ENCODE measurements around the gene TPM2. TPM values are rescaled to one million over a fixed set of nuclear protein-coding genes. Genes with fewer than 3 reads are reported as not detected.

Gene TPM2
- polyA plus RNA-seq, 1 of the 3 experiments (the other 2 are of a cell fraction): 620 TPM

DNA sequence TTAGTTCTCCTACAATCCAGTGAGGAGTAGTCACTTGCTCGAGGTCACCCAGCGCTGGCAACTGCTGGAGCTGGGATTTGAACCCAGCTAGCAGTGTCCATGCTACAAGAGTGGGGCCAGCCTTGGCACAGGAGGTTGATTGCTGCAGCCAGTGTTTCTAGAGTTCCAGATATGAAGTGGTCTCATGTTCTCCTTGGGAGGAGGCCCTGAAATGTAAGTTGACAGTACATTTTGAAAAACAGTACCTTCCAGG, 30.8 kb downstream of the TPM2 start:
- H3K36me3 ChIP-seq (replicated peaks in 1 of 2; ENCODE audit: control insufficient read depth in 1 of 2, insufficient read depth in 2 of 2, low read length in 1 of 2): peaks cover 0 to 11% of the 10 kb centered on the region in 2 experiments
- no peaks in the 10 kb centered on the region for H3K9me3 ChIP-seq
- H3K4me1 ChIP-seq (ENCODE audit: control insufficient read depth in 1 of 2, insufficient read depth in 2 of 2, low read depth in 1 of 2, low read length in 1 of 2): peaks cover 0 to 16% of the 10 kb centered on the region in 2 experiments; a peak in 1 of 4 replicates
- H3K9me2 ChIP-seq: no peaks in the 10 kb centered on the region
- no peak for DNase-seq
- no peak for TF ChIP-seq JUND (IDR thresholded peaks at IDR 0.05)
- TF ChIP-seq EP300 (IDR thresholded peaks at IDR 0.05; ENCODE audit: borderline replicate concordance in 1 of 2, low read depth in 1 of 2, low read length in 1 of 2): no peak
- TF ChIP-seq, protein P1, sequence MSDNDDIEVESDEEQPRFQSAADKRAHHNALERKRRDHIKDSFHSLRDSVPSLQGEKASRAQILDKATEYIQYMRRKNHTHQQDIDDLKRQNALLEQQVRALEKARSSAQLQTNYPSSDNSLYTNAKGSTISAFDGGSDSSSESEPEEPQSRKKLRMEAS (IDR thresholded peaks at IDR 0.05; ENCODE audit: low read depth): no peak
- TF ChIP-seq NRF1 (IDR thresholded peaks at IDR 0.05; ENCODE audit: low read depth, low read length): no peak
- no peak for TF ChIP-seq TEAD4 (IDR thresholded peaks at IDR 0.05; ENCODE audit: borderline replicate concordance, insufficient read depth)
- peak overlapping the region; percentile 88 for H3K9ac ChIP-seq
- peaks cover 27% of the 10 kb centered on the region for H3F3A ChIP-seq (replicated peaks; ENCODE audit: insufficient read depth)
- CTCF ChIA-PET: interaction anchor here (0.7 to 6.0 kb wide), 25 partner anchors 9 to 223 kb away, joined by 3 to 86 read pairs (median 6); partner anchors contain the start of genes CA9, CREB3, TLN1 and TPM2
- 6% methylated on average over 2 of the region's 2 CpGs for WGBS (ENCODE audit: low lambda C conversion rate)
- no peak overlapping the region for H2AFZ ChIP-seq (ENCODE audit: low read depth)
- peak overlapping the region; percentile 97 to 98 for H3K27ac ChIP-seq (ENCODE audit: low read depth in 2 of 2, low read length in 1 of 2)
- POLR2A ChIA-PET: interaction anchor here (0.8 to 3.8 kb wide), 5 partner anchors 12 to 562 kb away, joined by 3 to 20 read pairs (median 4); partner anchors contain the start of genes CREB3, PIGO and TLN1
- no peaks in the 10 kb centered on the region for H3K27me3 ChIP-seq (ENCODE audit: insufficient read depth)
- peak overlapping the region; percentile 80 for H3K4me2 ChIP-seq
- no peaks in the 10 kb centered on the region for H4K20me1 ChIP-seq (ENCODE audit: insufficient read depth)
- peaks cover 25% of the 10 kb centered on the region for H3K79me2 ChIP-seq (ENCODE audit: insufficient read depth)
- H3K4me3 ChIP-seq (ENCODE audit: low read depth in 2 of 2, low read length in 1 of 2): peak overlapping the region; percentile 70 to 82

DNA sequence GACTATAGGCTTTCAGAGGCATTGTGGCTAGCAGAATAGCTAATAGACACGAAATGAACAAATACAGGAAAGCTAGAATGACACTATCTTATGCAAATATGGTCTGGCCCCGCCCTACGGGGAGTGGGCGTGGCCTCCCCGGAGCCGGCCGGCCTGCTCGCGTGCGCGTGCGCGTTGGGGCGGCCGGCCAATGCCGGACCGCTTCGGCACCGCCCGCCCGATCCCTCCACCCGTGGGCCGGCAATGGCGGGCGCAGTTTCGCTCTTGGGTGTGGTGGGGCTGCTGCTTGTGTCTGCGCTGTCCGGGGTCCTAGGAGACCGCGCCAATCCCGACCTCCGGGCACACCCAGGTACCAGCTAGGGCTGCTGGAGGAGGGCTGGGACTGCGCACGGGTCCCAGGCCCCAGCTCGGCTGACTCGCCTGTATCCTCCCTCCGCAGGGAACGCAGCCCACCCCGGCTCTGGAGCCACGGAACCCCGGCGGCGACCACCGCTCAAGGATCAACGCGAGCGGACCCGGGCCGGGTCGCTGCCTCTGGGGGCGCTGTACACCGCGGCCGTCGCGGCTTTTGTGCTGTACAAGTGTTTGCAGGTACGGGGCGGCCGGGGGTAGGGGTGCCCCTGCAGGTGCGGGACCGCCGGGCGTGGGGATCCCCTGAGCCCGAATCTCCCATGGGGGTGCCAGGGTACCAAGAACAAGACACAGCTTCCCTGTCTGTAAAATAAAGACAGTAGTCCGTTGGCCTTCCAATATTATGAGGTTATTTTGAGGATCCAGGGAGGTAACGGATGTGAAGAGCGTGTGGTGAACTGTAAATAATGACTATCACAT, 31.4 kb downstream of the TPM2 start, which contains the start of gene CCDC107:
TSS of gene CCDC107 (plus strand) at position 156 of the 831 bp plus-strand sequence. CDS start at position 244, 88 bp downstream.
- WGBS (ENCODE audit: low lambda C conversion rate): 0% methylated on average over 14 of the region's 67 CpGs
- H4K20me1 ChIP-seq (ENCODE audit: insufficient read depth): no peaks in the 10 kb centered on the region
- TF ChIP-seq, protein P2, sequence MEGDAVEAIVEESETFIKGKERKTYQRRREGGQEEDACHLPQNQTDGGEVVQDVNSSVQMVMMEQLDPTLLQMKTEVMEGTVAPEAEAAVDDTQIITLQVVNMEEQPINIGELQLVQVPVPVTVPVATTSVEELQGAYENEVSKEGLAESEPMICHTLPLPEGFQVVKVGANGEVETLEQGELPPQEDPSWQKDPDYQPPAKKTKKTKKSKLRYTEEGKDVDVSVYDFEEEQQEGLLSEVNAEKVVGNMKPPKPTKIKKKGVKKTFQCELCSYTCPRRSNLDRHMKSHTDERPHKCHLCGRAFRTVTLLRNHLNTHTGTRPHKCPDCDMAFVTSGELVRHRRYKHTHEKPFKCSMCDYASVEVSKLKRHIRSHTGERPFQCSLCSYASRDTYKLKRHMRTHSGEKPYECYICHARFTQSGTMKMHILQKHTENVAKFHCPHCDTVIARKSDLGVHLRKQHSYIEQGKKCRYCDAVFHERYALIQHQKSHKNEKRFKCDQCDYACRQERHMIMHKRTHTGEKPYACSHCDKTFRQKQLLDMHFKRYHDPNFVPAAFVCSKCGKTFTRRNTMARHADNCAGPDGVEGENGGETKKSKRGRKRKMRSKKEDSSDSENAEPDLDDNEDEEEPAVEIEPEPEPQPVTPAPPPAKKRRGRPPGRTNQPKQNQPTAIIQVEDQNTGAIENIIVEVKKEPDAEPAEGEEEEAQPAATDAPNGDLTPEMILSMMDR (IDR thresholded peaks at IDR 0.05): peak; percentile 65
- TF ChIP-seq JUND (IDR thresholded peaks at IDR 0.05): no peak
- peak; percentile 72 for TF ChIP-seq POLR2AphosphoS5 (IDR thresholded peaks at IDR 0.05; ENCODE audit: low read depth, low read length)
- TF ChIP-seq RXRA (IDR thresholded peaks at IDR 0.05; ENCODE audit: borderline replicate concordance, low read depth): no peak
- TF ChIP-seq NRF1 (IDR thresholded peaks at IDR 0.05; ENCODE audit: low read depth, low read length): peak; percentile 88
- no peak for TF ChIP-seq CHD2 (IDR thresholded peaks at IDR 0.05; ENCODE audit: low read length, partially characterized antibody)
- TF ChIP-seq TAF1 (IDR thresholded peaks at IDR 0.05; ENCODE audit: borderline replicate concordance, low read depth, low read length): peak; percentile 81
- no peak for TF ChIP-seq ZBTB33 (IDR thresholded peaks at IDR 0.05; ENCODE audit: borderline replicate concordance, low read depth)
- no peak for TF ChIP-seq MEF2A (IDR thresholded peaks at IDR 0.05; ENCODE audit: borderline replicate concordance, low read depth)
- TF ChIP-seq, protein P3, sequence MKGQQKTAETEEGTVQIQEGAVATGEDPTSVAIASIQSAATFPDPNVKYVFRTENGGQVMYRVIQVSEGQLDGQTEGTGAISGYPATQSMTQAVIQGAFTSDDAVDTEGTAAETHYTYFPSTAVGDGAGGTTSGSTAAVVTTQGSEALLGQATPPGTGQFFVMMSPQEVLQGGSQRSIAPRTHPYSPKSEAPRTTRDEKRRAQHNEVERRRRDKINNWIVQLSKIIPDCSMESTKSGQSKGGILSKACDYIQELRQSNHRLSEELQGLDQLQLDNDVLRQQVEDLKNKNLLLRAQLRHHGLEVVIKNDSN (IDR thresholded peaks at IDR 0.05; ENCODE audit: borderline replicate concordance, low read depth): no peak; the same call in 1 of the 2 replicates
- TF ChIP-seq RCOR1 (IDR thresholded peaks at IDR 0.05; ENCODE audit: low read length): no peak
- TF ChIP-seq, protein P4, sequence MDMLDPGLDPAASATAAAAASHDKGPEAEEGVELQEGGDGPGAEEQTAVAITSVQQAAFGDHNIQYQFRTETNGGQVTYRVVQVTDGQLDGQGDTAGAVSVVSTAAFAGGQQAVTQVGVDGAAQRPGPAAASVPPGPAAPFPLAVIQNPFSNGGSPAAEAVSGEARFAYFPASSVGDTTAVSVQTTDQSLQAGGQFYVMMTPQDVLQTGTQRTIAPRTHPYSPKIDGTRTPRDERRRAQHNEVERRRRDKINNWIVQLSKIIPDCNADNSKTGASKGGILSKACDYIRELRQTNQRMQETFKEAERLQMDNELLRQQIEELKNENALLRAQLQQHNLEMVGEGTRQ (IDR thresholded peaks at IDR 0.05; ENCODE audit: borderline replicate concordance, low read depth, low read length): no peak
- no peak for TF ChIP-seq TEAD4 (IDR thresholded peaks at IDR 0.05; ENCODE audit: borderline replicate concordance, insufficient read depth)
- TF ChIP-seq YY1 (IDR thresholded peaks at IDR 0.05; ENCODE audit: low read depth): peak; percentile 84
- TF ChIP-seq FOSL2 (IDR thresholded peaks at IDR 0.05; ENCODE audit: borderline replicate concordance, low read depth): no peak
- TF ChIP-seq SIN3A (IDR thresholded peaks at IDR 0.05; ENCODE audit: borderline replicate concordance, low read depth, low read length): 0 out of 2 replicates have a peak, but pooled peaks have one; percentile 59
- TF ChIP-seq RAD21 (IDR thresholded peaks at IDR 0.05; ENCODE audit: low read length): peak; percentile 25; the same call in 1 of the 2 replicates

More for the DNA sequence above, 31.4 kb downstream of the TPM2 start, which contains the start of gene CCDC107:
- Histone ChIP-seq H2AFZ (ENCODE audit: low read depth) (peak within 1 kb of the TSS; percentile 71), H3K36me3 (replicated peaks in 1 of 2; ENCODE audit: control insufficient read depth in 1 of 2, insufficient read depth in 2 of 2, low read length in 1 of 2) (peaks cover 0 to 11% of the 10 kb centered on the region in 2 experiments), H3K79me2 (ENCODE audit: insufficient read depth) (peaks cover 22% of the 10 kb centered on the region), H3K4me3 (ENCODE audit: low read depth in 2 of 2, low read length in 1 of 2) (peak within 1 kb of the TSS; percentile 70 to 82), H3K4me1 (ENCODE audit: control insufficient read depth in 1 of 2, insufficient read depth in 2 of 2, low read depth in 1 of 2, low read length in 1 of 2) (peaks cover 0 to 14% of the 10 kb centered on the region in 2 experiments; a peak in 1 of 4 replicates), H3K4me2 (peak within 1 kb of the TSS; percentile 80), H3F3A (replicated peaks; ENCODE audit: insufficient read depth) (peaks cover 27% of the 10 kb centered on the region), H3K9me2 (no peaks in the 10 kb centered on the region), H3K27ac (ENCODE audit: low read depth in 2 of 2, low read length in 1 of 2) (peak within 1 kb of the TSS; percentile 97 to 98), H3K27me3 (ENCODE audit: insufficient read depth) (no peaks in the 10 kb centered on the region), H3K9me3 (no peaks in the 10 kb centered on the region), H3K9ac (peak within 1 kb of the TSS; percentile 88)
- ChIA-PET POLR2A (interaction anchor here (0.8 to 3.8 kb wide), 7 partner anchors 11 to 562 kb away, joined by 3 to 20 read pairs (median 3); partner anchors contain the start of genes CREB3, PIGO and TLN1), CTCF (interaction anchor here (0.6 to 6.0 kb wide), 44 partner anchors 8 to 578 kb away, joined by 3 to 86 read pairs (median 4); partner anchors contain the start of genes CA9, CD72, CREB3 and FANCG)
- DNase-seq: peak; percentile 98

All from SK-N-SH (cell line).